ENCODE data around the gene GAPVD1.
"Not testable (repeated sequence)": the region's sequence is repeated elsewhere in the genome, so short reads cannot be mapped to it uniquely, and the experiment has no call there.

GAPVD1 gene

DNA sequence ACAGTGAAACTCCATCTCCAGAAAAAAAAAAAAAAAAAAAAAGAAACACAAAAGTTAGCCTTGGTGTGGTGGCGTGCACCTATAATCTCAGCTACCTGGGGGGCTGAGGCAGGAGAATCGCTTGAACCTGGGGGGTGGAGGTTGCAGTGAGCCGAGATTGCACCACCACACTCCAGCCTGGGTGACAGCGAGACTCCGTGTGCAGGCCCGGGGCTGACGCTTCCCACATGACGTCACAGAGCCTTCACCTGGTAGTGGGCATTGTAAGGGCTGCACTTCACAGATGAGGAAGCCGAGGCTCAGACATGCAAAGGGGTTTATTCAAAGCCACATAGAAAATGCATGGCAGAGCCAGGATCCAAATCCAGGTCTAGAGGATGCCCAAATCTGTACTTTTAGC, 114.2 kb downstream of the GAPVD1 start:
- FAIRE-seq: no peak

DNA sequence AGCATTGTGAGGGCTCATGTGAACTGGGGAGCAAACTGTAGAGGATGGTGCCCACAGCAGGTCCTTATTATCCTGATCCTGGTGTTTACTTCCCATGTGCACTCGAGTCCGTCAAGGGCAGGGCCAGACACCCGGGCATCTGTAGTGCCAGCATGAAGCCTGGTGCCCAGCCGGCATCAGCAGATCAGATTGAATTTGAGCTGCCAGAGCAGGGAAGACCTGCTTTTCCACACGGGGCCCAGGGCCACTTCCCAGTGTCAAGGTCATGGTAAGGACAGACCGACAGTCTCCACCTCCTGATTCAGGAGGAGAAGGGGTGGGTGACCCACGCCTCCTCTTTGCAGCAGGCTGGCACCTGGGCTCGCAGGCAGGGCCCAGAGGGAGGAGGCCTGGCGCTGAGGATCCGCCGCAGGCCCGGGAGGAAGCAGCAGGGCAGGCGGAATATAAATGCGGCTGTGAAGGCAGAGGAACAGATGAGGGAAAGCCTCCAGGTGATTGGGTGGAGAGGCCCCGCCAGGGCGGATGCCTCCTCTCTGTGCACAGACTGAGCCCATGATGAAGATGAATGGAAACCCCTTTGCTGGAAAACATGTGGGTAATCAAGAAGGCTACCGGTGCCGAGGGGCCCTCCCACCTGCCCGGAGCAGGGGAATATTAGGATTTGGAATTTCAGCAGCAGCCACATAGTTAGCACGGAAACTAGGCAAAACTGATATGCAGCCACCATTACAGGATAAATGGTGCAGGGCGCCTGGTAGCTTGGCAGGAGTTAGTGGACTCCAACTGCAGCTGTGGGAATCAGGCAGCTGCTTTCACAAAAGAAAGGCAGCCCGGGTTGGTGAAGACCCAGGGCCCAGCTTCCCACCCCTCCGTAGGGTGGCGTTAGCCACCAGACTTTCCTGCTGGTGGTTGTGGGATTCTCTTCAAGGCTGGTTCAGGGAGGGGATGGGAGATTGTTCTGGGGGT, 114.9 kb downstream of the GAPVD1 start:
- no peak for FAIRE-seq

- no peak for FAIRE-seq
Observed at GRCh38 chr9:125377584-125378250, 116.1 kb downstream of the GAPVD1 start.

- no peak for FAIRE-seq
Observed at GRCh38 chr9:125378778-125379177, 117.2 kb downstream of the GAPVD1 start.

DNA sequence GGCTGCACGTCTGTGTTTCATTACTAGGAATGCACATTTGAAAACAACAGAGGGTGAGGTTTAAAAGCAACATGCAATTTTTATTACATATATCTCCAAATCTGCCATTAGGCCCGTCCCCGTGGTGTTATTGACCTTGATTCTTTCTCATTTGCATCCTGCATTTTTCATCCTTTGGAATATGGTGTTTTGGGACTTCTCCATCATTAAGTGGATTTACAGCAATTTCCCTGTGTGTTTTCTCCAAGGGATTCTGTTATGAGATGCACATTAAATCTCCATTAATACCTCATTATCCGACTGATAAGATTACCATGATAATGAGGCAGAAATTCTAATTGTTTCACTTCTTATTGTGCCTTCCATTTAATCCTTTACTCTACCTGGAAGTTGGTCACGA, 117.6 kb downstream of the GAPVD1 start:
- no peak for FAIRE-seq

- FAIRE-seq: no peak
Observed at GRCh38 chr9:125380406-125380805, 118.8 kb downstream of the GAPVD1 start.

DNA sequence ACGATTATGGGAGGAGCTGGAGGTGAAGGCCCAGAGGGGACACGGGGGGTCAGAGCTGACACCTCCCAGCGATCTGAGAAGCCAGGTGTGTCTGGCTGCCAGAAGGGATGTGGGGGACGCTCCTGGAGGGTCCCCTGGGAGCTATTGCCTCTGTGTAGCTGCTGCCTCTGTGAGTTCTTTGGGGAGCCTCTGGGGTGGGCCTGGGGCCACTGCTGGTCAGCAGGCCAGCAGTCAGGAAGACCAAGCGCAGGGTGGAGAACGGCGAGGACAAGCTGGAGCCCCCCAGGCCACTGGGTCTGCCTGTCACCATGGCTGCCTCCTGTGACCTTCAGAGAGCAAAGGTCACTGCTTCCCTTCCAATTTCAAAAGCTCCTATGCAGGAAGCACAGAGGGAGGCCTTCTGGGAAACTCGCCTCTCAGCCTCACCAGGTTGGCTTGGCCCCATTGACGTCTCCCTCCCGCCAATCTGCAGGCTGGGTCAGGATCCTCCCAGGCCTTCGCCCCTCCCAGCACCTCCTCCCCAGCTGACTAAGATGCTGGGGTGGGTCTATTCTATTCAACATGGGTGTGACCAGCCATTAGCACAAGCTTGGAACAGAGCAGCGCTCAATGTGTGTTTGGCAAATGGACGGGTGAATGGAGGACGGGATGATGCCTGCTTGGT, 126.4 kb downstream of the GAPVD1 start:
- no peak for FAIRE-seq

GRCh38 chr9:125388978-125389377, 127.4 kb downstream of the GAPVD1 start:
- no peak for FAIRE-seq

DNA sequence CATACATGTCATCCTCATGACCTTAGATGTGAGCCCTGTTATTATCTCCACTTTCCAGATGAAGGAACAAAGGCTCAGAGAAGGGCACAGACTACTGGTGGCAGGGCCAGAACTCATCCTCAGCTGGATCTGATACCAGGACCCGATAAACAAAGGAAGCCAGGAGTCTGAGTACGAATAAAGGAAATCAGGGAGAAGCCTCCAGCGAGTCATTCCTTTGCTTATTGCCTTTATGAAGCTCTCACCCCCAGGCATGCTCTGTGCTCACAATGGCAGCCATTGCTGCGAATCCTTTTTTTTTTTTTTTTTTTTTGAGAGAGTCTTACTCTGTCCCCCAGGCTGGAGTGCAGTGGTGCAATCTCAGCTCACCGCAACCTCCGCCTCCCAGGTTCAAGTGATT, 130.1 kb downstream of the GAPVD1 start:
- no peak for FAIRE-seq

DNA sequence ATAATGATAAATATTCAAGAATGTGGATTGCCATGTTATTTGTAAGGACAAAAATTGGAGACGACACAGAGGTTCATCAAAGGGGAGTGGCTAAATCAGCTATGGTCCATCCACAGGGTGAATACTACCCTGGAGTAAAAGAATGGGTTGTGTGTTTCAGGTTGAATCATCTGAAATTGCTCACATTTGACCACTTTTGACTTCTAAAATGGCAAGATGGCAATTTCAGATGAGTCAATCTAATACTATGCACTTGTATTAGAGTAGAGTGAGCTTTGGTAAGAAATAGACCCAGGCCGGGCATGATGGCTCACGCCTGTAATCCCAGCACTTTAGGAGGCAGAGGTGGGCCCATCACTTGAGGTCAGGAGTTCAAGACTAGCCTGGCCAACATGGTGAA, 131.8 kb downstream of the GAPVD1 start:
- no peak for FAIRE-seq

DNA sequence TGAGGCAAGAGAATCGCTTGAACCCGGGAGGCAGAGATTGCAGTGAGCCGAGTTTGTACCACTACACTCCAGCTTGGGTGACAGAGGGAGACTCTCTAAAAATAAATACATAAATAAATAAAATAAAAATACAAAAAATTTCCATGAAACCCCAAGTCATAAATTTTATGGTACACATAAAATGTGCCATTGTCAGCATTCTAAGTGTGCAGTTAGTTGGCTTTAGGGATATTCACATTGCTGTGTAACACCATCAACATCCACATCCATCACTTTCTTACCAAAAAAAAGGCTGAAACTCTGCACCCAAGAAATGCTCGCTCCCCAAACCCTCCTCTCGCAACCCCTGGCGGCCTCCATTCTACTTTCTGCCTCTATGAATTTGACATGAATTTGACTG, 135.2 kb downstream of the GAPVD1 start:
- FAIRE-seq: no peak

GRCh38 chr9:125397736-125398135, 136.1 kb downstream of the GAPVD1 start:
- FAIRE-seq: no peak

DNA sequence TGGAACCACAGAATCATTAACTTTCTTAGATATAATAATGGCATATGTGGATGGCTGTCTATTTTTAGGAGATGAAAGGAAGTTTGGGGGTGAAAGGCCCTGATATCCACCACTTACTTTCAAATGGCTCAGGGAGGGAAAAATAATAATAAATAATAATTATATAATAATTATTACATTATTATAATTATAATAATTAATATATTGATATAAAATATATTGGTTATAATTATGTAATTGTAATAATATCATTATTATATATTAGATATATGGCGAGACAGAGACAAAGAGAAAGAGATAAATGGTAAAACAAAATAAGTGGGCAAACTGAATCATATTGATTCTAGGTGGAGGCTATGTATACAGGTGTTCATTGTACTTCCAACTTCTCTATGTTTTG, 136.6 kb downstream of the GAPVD1 start:
- FAIRE-seq: peak; percentile 78

- FAIRE-seq: no peak
Observed at GRCh38 chr9:125399165-125399564, 137.5 kb downstream of the GAPVD1 start.

- FAIRE-seq: no peak
Observed at GRCh38 chr9:125399666-125400065, 138.0 kb downstream of the GAPVD1 start.

DNA sequence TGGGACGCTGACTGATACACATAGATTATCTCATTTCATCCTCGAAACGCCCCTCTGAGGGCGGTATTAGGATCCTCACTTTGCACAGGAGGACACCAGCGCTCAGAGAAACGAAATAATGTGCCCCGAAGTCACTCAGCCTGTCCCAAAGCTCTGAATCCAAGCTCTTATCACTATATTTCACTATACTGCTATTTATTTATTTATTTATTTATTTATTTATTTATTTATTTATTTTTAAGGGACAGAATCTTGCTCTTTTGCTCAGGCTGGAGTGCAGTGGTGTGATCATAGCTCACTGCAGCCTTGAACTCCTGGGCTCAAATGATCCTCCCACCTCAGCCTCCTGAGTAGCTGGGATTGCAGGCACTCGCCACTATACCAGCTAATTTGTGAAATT, 138.6 kb downstream of the GAPVD1 start:
- not testable (repeated sequence) for FAIRE-seq

GRCh38 chr9:125400725-125401716, 139.4 kb downstream of the GAPVD1 start:
- FAIRE-seq: no peak

- no peak for FAIRE-seq
Observed at GRCh38 chr9:125404733-125405132, 143.1 kb downstream of the GAPVD1 start.

GRCh38 chr9:125405938-125406809, 144.5 kb downstream of the GAPVD1 start:
- no peak for FAIRE-seq

DNA sequence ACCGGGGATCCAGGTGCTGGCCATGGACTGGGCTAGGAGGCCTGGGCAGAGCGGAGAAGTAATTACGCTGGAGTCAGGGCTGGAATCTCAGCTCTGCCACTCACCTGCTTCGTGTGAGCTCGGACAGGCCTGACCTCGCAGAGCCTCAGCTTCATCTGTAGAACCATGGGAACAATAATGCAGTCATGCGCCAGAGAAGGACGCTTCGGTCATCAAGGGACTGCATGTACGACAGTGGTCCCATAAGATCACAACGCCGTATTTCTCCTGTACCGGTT, 145.1 kb downstream of the GAPVD1 start:
- no peak for FAIRE-seq

GRCh38 chr9:125407432-125407973, 145.9 kb downstream of the GAPVD1 start:
- FAIRE-seq: no peak

All from G401.6 (cell line).